HepG2 (cell line): ENCODE results near the gene CBLN3. TPM values are rescaled to one million over a fixed set of nuclear protein-coding genes. Genes with fewer than 3 reads are reported as not detected.

Experiments
- ARNT ChIP-seq: fragments of 450-650 bp; IDR thresholded peaks from 2 replicates; pipeline ENCODE4 v1.6.1; 2017
- KAT7 ChIP-seq: IDR thresholded peaks from 2 replicates; pipeline ENCODE4 v1.6.1; 2018; ENCODE audit warnings: borderline replicate concordance, missing compliant biosample characterization
- MAFK ChIP-seq, 2 experiments: IDR thresholded peaks in 1 of 2; conservative IDR thresholded peaks in 1 of 2; 2 replicates each; pipeline ENCODE4 v1.6.1; 2011; ENCODE audit warnings: improper control_type of control experiment in 2 of 2, low read length in 2 of 2
- MTA3 ChIP-seq: sonication (generic); formaldehyde crosslinking; IDR thresholded peaks from 2 replicates; pipeline ENCODE4 v1.4.0; 2020; ENCODE audit warnings: missing genetic modification reagents
- NAIF1 ChIP-seq: sonication (generic); formaldehyde crosslinking; IDR thresholded peaks from 2 replicates; pipeline ENCODE4 v1.5.0; 2020; ENCODE audit warnings: mild to moderate bottlenecking, missing genetic modification reagents, borderline replicate concordance
- NFATC3 ChIP-seq: sonication (generic); formaldehyde crosslinking; IDR thresholded peaks from 2 replicates; pipeline ENCODE4 v1.5.1; 2020; ENCODE audit warnings: mild to moderate bottlenecking, missing genetic modification reagents
- PAWR ChIP-seq: sonication (generic); formaldehyde crosslinking; IDR thresholded peaks from 2 replicates; pipeline ENCODE4 v1.4.0; 2020; ENCODE audit warnings: missing genetic modification reagents, mild to moderate bottlenecking, borderline replicate concordance
- SP4 ChIP-seq: sonication (generic); formaldehyde crosslinking; IDR thresholded peaks from 2 replicates; pipeline ENCODE4 v1.8.1; 2023; ENCODE audit warnings: mild to moderate bottlenecking, missing genetic modification reagents
- SUZ12 ChIP-seq: fragments of 150-350 bp; IDR thresholded peaks from 2 replicates; pipeline ENCODE4 v1.6.1; 2014; ENCODE audit warnings: low read depth, low read length
- TGIF2 ChIP-seq: IDR thresholded peaks from 2 replicates; pipeline ENCODE4 v1.6.1; 2016; ENCODE audit warnings: control low read depth, missing compliant biosample characterization
- THAP11 ChIP-seq: IDR thresholded peaks from 2 replicates; pipeline ENCODE4 v1.6.1; 2016; ENCODE audit warnings: missing biosample characterization, missing genetic modification reagents
- ZMYM3 ChIP-seq: sonication (generic); formaldehyde crosslinking; IDR thresholded peaks from 2 replicates; pipeline ENCODE4 v1.5.1; 2020; ENCODE audit warnings: mild to moderate bottlenecking, missing genetic modification reagents
- ZNF790 ChIP-seq: sonication (generic); formaldehyde crosslinking; IDR thresholded peaks from 2 replicates; pipeline ENCODE4 v1.8.0; 2022; ENCODE audit warnings: missing genetic modification reagents, mild to moderate bottlenecking, borderline replicate concordance
- ZSCAN12 ChIP-seq: sonication (generic); formaldehyde crosslinking; IDR thresholded peaks from 2 replicates; pipeline ENCODE4 v1.9.0; 2021; ENCODE audit warnings: mild to moderate bottlenecking, missing genetic modification reagents
- polyA plus RNA-seq, 8 experiments: library from polyadenylated mRNA; depleted of rRNA in 3 of 8; stranded (reverse) in 7 of 8; unstranded in 1 of 8; fragments of >200 nt; fragmentation: Illumina TruSeq in 4 of 8; extraction: Trizol in 4 of 8; gene quantifications; 2 replicates each; pipeline versions ENCODE4 v1.2.1 to v1.2.3, GENCODE V29; 2011 to 2016; ENCODE audit warnings: low read depth in 4 of 8, missing spikeins in 1 of 8, mixed read lengths in 1 of 8; ENCODE audit not compliant: insufficient read depth in 1 of 8
- total RNA-seq, 5 experiments: library from RNA; depleted of rRNA; stranded (reverse); fragments of >200 nt; fragmentation: Illumina TruSeq; extraction: Trizol; gene quantifications; 2 replicates each; pipeline ENCODE4 v1.2.3, GENCODE V29; 2016; ENCODE audit warnings: low read depth in 1 of 5
- TF ChIP-seq, protein P1 (sequence below): sonication (generic); formaldehyde crosslinking; conservative IDR thresholded peaks from 2 replicates; pipeline ENCODE4 v1.5.0; 2020; ENCODE audit warnings: missing genetic modification reagents
- TF ChIP-seq, protein P2 (sequence below): sonication (generic); formaldehyde crosslinking; IDR thresholded peaks from 2 replicates; pipeline ENCODE4 v1.5.0; 2020; ENCODE audit warnings: mild to moderate bottlenecking, missing genetic modification reagents
- TF ChIP-seq, protein P3 (sequence below): sonication (generic); formaldehyde crosslinking; IDR thresholded peaks from 2 replicates; pipeline ENCODE4 v1.4.0; 2020; ENCODE audit warnings: mild to moderate bottlenecking, missing genetic modification reagents

Gene CBLN3
- total and polyA plus RNA-seq, 2 of the 13 experiments (the other 11 are each of a cell fraction or from before 2014, with no cell fraction given) = 0.66 to 0.98 TPM

DNA sequence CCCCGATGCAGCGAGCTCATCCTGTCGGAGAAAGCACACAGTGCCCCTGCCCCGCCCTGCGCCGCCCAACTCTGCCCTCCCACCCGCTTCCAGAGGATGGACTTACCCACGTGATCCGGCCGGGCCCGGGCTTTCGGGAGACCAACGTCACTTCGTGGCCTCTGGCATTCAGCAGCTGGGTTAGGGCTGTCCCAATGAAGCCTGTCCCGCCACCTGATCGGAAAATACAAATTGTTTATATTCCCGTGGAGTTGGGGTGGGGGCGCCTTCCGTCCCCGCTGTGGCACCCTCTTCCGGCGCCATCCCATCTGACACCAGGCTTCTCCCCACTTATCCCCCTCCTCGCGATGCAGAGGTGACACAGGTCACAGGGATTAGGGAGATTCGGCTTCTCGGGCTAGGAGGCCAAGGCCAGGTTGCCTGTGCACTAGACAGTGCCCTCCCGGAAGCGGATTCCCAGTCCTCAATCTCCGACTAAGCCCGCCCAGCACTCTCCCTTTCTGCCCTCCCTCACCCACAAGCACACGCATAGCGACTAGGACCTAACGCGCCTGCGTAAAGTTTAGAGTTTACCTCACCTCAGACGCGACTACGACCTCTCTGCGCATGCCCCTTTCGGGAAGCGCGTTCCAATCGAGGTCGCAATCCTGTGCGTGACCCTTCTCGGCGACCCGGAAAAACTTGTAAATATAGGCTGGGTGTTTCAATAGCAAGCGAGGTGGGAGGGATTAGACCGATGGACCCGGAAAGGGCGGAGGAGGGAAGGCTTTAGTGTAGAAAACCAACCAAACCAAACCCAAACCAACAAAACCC, 13.0 kb upstream of the CBLN3 start, which contains the start of gene SDR39U1 (continued):
- TF ChIP-seq MTA3 (0 out of 2 replicates have a peak, but pooled peaks have one; percentile 5), ARNT (no peak), SUZ12 (0 out of 2 replicates have a peak, but pooled peaks have one; percentile 13), PAWR (CRISPR knock-in tag) (peak; percentile 14; the same call in 1 of the 2 replicates), ZMYM3 (CRISPR knock-in tag) (no peak; the same call in 1 of the 2 replicates), MAFK (conservative IDR thresholded peaks at IDR 0.05 in 1 of 2, IDR thresholded peaks at IDR 0.05 in 1 of 2; ENCODE audit: low read length in 2 of 2) (no peak), TGIF2 (CRISPR knock-in tag) (peak; percentile 77; the same call in 1 of the 2 replicates), KAT7 (CRISPR knock-in tag) (peak; percentile 97), NAIF1 (peak; percentile 75; the same call in 1 of the 2 replicates), NFATC3 (CRISPR knock-in tag) (peak; percentile 97), THAP11 (CRISPR knock-in tag) (peak; percentile 96), ZSCAN12 (CRISPR knock-in tag) (no peak), SP4 (CRISPR knock-in tag) (peak; percentile 93), ZNF790 (CRISPR knock-in tag) (peak; percentile 94; the same call in 1 of the 2 replicates)
- TF ChIP-seq, protein P1, sequence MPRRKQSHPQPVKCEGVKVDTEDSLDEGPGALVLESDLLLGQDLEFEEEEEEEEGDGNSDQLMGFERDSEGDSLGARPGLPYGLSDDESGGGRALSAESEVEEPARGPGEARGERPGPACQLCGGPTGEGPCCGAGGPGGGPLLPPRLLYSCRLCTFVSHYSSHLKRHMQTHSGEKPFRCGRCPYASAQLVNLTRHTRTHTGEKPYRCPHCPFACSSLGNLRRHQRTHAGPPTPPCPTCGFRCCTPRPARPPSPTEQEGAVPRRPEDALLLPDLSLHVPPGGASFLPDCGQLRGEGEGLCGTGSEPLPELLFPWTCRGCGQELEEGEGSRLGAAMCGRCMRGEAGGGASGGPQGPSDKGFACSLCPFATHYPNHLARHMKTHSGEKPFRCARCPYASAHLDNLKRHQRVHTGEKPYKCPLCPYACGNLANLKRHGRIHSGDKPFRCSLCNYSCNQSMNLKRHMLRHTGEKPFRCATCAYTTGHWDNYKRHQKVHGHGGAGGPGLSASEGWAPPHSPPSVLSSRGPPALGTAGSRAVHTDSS (CRISPR knock-in tag) = peak; percentile 86; the same call in 1 of the 2 replicates
- TF ChIP-seq, protein P2, sequence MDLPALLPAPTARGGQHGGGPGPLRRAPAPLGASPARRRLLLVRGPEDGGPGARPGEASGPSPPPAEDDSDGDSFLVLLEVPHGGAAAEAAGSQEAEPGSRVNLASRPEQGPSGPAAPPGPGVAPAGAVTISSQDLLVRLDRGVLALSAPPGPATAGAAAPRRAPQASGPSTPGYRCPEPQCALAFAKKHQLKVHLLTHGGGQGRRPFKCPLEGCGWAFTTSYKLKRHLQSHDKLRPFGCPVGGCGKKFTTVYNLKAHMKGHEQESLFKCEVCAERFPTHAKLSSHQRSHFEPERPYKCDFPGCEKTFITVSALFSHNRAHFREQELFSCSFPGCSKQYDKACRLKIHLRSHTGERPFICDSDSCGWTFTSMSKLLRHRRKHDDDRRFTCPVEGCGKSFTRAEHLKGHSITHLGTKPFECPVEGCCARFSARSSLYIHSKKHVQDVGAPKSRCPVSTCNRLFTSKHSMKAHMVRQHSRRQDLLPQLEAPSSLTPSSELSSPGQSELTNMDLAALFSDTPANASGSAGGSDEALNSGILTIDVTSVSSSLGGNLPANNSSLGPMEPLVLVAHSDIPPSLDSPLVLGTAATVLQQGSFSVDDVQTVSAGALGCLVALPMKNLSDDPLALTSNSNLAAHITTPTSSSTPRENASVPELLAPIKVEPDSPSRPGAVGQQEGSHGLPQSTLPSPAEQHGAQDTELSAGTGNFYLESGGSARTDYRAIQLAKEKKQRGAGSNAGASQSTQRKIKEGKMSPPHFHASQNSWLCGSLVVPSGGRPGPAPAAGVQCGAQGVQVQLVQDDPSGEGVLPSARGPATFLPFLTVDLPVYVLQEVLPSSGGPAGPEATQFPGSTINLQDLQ (CRISPR knock-in tag) = 0 out of 2 replicates have a peak, but pooled peaks have one; percentile 90
- TF ChIP-seq, protein P3, sequence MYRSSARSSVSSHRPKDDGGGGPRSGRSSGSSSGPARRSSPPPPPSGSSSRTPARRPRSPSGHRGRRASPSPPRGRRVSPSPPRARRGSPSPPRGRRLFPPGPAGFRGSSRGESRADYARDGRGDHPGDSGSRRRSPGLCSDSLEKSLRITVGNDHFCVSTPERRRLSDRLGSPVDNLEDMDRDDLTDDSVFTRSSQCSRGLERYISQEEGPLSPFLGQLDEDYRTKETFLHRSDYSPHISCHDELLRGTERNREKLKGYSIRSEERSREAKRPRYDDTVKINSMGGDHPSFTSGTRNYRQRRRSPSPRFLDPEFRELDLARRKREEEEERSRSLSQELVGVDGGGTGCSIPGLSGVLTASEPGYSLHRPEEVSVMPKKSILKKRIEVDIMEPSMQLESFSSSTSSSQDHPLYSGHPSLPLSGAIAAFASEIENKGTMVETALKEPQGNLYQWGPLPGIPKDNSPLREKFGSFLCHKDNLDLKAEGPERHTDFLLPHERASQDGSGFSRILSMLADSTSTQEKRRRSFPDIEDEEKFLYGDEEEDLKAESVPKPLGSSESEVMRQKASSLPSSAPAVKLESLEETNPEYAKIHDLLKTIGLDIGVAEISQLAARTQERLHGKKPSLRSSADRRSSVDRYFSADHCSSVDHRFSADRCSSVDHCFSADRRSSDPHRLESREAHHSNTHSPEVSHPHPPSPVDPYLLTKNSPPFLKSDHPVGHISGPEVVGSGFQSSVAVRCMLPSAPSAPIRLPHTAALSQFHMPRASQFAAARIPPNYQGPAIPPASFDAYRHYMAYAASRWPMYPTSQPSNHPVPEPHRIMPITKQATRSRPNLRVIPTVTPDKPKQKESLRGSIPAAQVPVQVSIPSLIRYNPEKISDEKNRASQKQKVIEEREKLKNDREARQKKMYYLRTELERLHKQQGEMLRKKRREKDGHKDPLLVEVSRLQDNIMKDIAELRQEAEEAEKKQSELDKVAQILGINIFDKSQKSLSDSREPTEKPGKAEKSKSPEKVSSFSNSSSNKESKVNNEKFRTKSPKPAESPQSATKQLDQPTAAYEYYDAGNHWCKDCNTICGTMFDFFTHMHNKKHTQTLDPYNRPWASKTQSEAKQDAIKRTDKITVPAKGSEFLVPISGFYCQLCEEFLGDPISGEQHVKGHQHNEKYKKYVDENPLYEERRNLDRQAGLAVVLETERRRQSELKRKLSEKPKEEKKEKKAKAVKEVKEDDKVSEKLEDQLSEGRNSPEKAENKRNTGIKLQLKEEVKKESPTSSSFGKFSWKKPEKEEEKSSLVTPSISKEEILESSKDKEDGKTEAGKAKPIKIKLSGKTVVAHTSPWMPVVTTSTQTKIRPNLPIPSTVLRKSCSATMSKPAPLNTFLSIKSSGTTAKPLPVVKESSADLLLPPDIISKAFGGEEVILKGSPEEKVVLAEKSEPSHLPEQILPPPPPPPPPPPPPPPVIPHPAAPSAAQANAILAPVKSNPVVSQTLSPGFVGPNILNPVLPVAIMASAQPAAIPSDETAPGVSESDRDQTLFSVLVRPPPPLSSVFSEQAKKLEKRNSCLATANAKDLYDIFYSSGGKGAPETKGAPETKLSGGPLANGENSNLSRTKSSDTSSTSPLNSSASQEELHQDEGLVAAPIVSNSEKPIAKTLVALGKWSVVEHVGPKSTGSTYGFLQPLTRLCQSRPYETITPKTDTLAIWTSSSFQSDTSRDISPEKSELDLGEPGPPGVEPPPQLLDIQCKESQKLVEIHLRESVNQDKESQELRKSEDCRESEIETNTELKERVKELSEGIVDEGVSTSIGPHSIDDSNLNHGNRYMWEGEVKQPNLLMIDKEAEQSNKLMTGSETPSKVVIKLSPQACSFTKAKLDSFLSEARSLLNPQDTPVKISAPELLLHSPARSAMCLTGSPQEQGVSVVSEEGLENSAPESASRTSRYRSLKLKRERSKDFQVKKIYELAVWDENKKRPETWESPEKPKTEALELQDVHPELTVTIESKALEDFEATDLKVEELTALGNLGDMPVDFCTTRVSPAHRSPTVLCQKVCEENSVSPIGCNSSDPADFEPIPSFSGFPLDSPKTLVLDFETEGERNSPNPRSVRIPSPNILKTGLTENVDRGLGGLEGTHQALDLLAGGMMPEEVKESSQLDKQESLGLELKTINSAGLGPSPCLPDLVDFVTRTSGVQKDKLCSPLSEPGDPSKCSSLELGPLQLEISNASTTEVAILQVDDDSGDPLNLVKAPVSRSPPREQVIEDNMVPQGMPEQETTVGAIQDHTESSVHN (CRISPR knock-in tag) = peak; percentile 98
